Osteoblast (primary cell): ENCODE results near the gene FXYD6. TPM values are rescaled to one million over a fixed set of nuclear protein-coding genes. Genes with fewer than 3 reads are reported as not detected.

Source experiments
- DNase-seq: peaks from one replicate; pipeline ENCODE4 v3.0.0; 2011; ENCODE audit warnings: low spot score, mixed read lengths; ENCODE audit not compliant: insufficient read length; ENCODE audit errors: missing footprints
- H2AFZ ChIP-seq: 2 replicates; pipeline ENCODE4 v1.6.0; 2011; ENCODE audit warnings: mild to moderate bottlenecking, low read length
- H3K27ac ChIP-seq: 2 replicates; pipeline ENCODE4 v1.5.1; 2011; ENCODE audit warnings: mild to moderate bottlenecking, low read depth, low read length, moderate library complexity
- H3K27me3 ChIP-seq: 2 replicates; pipeline ENCODE4 v1.6.0; 2012; ENCODE audit warnings: mild to moderate bottlenecking, control low read depth, inconsistent platforms, low read length, moderate library complexity; ENCODE audit not compliant: insufficient read depth
- H3K36me3 ChIP-seq: 2 replicates; pipeline ENCODE4 v1.5.1; 2011; ENCODE audit warnings: mild to moderate bottlenecking, low read length, control low read depth, moderate library complexity; ENCODE audit not compliant: insufficient read depth
- H3K4me1 ChIP-seq: 2 replicates; pipeline ENCODE4 v1.5.1; 2011; ENCODE audit warnings: mild to moderate bottlenecking, low read length, control low read depth, moderate library complexity; ENCODE audit not compliant: insufficient read depth
- H3K4me2 ChIP-seq: 2 replicates; pipeline ENCODE4 v1.6.0; 2011; ENCODE audit warnings: mild to moderate bottlenecking, low read length; ENCODE audit not compliant: insufficient read depth
- H3K4me3 ChIP-seq: fragments of 200-600 bp; sonication (generic); 3 replicates; pipeline ENCODE4 v1.5.1; 2012; ENCODE audit warnings: mild to moderate bottlenecking, low read length, inconsistent platforms; ENCODE audit not compliant: insufficient read depth
- H3K79me2 ChIP-seq: 2 replicates; pipeline ENCODE4 v1.6.0; 2012; ENCODE audit warnings: mild to moderate bottlenecking, low read length, control low read depth, inconsistent platforms; ENCODE audit not compliant: insufficient read depth
- H3K9me3 ChIP-seq: 2 replicates; pipeline ENCODE4 v1.5.1; 2011; ENCODE audit warnings: low read depth, low read length, control low read depth
- H4K20me1 ChIP-seq: 2 replicates; pipeline ENCODE4 v1.6.0; 2012; ENCODE audit warnings: mild to moderate bottlenecking, low read length, control low read depth; ENCODE audit not compliant: insufficient read depth
- total RNA-seq: library from RNA; depleted of rRNA; stranded (reverse); fragments of >200 nt; gene quantifications from 2 replicates; pipeline ENCODE4 v1.2.3, GENCODE V29; 2012
- TF ChIP-seq, protein P1 (sequence below): IDR thresholded peaks from 2 replicates; pipeline ENCODE4 v1.5.1; 2011; ENCODE audit warnings: mild to moderate bottlenecking, low read depth, low read length, moderate library complexity; ENCODE audit errors: extremely low read depth

The FXYD6 gene
- total RNA-seq, 1 donor = not detected

DNA sequence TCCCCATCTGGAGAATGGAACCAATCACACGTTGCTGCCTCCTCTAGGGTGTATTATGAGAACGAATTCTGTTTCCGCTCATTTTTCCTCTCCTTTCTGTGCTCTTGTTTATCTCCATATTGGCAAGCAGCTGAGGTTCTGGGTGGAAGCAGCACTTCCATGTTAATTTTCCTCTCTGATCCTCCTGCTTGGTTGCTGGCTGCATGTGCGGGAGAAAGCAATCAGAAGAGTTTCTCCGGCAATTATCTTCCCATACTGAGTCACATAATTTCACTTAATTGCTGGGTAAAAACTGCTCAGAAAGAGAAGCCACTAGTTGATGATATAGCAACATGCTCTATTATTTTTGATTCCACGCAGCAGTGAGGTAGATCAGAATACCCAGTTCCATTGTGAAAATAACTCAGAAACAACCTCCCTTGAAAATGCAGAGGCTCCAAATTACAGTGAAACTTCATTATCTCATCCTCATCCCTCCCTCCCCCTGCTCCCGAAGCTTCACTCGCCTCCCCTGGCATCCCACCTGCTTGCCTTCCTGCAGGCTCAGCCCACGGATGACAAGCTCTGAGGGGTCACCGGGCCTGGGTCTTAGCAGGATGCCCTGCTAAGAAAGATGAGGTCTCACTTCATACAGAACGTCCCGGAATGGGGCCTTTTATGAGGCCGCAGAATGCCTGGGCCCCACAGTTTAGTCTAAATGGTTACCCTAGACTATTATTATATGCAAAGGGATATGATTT is 20.4 kb downstream of the FXYD6 start:
- no peaks in the 10 kb centered on the region for H3K36me3 ChIP-seq
- no peaks in the 10 kb centered on the region for H4K20me1 ChIP-seq
- TF ChIP-seq, protein P1, sequence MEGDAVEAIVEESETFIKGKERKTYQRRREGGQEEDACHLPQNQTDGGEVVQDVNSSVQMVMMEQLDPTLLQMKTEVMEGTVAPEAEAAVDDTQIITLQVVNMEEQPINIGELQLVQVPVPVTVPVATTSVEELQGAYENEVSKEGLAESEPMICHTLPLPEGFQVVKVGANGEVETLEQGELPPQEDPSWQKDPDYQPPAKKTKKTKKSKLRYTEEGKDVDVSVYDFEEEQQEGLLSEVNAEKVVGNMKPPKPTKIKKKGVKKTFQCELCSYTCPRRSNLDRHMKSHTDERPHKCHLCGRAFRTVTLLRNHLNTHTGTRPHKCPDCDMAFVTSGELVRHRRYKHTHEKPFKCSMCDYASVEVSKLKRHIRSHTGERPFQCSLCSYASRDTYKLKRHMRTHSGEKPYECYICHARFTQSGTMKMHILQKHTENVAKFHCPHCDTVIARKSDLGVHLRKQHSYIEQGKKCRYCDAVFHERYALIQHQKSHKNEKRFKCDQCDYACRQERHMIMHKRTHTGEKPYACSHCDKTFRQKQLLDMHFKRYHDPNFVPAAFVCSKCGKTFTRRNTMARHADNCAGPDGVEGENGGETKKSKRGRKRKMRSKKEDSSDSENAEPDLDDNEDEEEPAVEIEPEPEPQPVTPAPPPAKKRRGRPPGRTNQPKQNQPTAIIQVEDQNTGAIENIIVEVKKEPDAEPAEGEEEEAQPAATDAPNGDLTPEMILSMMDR = no peak
- H2AFZ ChIP-seq = no peak overlapping the region
- H3K9me3 ChIP-seq = no peaks in the 10 kb centered on the region
- H3K79me2 ChIP-seq = no peaks in the 10 kb centered on the region
- peak; percentile 13 for DNase-seq
- no peaks in the 10 kb centered on the region for H3K27me3 ChIP-seq
- no peak overlapping the region for H3K4me3 ChIP-seq
- no peak overlapping the region for H3K27ac ChIP-seq
- H3K4me1 ChIP-seq = no peaks in the 10 kb centered on the region
- H3K4me2 ChIP-seq = no peak overlapping the region

DNA sequence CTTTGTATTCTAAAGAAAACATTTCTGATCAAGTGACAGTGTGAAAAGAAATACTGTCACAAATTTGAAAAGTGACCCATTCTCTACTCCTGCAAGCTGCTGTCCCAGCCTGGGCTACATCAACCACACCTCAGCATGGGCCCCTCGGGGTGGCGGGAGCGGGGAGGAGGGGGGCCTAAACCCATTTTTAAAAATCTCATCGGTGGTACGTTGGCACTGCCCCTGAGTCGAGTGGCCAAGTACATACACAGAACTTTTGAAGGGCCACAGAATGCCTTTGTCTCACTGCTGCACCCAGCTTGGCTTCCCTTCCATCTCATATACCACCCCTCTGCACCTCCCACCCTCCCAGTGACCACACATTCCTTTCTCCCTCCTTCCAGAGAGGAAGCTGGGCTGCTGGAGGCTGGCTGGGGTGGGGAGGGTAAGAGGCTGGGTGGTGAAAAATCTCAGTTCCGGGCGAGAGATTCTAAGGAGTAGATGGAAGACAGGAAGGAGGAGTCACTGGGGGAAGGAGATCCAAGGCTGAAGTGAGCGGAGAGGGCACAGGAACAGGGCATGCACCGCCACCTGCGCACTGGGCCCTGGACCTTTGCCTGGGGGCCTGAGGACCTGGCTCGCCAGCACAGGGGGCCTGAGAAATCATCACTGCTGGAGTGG is 21.1 kb downstream of the FXYD6 start:
- TF ChIP-seq, protein P1 = no peak
- H3K4me2 ChIP-seq = no peak overlapping the region
- H3K27ac ChIP-seq = no peak overlapping the region
- H3K36me3 ChIP-seq = no peaks in the 10 kb centered on the region
- no peak overlapping the region for H2AFZ ChIP-seq
- H3K4me3 ChIP-seq = no peak overlapping the region
- no peaks in the 10 kb centered on the region for H3K9me3 ChIP-seq
- H4K20me1 ChIP-seq = no peaks in the 10 kb centered on the region
- peak; percentile 29 for DNase-seq
- no peaks in the 10 kb centered on the region for H3K79me2 ChIP-seq
- H3K4me1 ChIP-seq = no peaks in the 10 kb centered on the region
- H3K27me3 ChIP-seq = no peaks in the 10 kb centered on the region

DNA sequence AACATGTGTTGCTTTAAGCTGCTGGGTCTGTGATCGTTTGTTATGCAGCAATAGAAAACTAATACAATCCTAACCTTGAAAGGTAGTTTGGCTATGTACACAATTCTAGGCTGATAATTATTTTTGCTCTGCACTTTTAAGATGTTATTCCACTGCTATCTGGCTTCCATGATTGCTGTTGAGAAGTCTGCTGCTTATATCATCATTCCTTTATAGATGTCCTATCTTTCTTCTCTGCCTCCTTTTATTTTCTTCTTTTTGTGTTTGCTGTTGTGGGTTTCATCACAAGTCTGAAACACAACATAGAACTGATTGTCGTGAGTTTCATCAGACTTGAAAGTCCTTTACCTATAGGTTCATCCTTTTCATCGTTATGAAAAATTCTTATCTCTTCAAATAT is 24.1 kb downstream of the FXYD6 start:
- no peak overlapping the region for H2AFZ ChIP-seq
- H3K4me3 ChIP-seq = no peak overlapping the region
- TF ChIP-seq, protein P1 = no peak
- H3K4me2 ChIP-seq = no peak overlapping the region
- no peak for DNase-seq
- no peaks in the 10 kb centered on the region for H3K27me3 ChIP-seq
- no peaks in the 10 kb centered on the region for H3K79me2 ChIP-seq
- H3K4me1 ChIP-seq = no peaks in the 10 kb centered on the region
- no peaks in the 10 kb centered on the region for H3K36me3 ChIP-seq
- no peak overlapping the region for H3K27ac ChIP-seq
- no peaks in the 10 kb centered on the region for H4K20me1 ChIP-seq
- no peaks in the 10 kb centered on the region for H3K9me3 ChIP-seq

DNA sequence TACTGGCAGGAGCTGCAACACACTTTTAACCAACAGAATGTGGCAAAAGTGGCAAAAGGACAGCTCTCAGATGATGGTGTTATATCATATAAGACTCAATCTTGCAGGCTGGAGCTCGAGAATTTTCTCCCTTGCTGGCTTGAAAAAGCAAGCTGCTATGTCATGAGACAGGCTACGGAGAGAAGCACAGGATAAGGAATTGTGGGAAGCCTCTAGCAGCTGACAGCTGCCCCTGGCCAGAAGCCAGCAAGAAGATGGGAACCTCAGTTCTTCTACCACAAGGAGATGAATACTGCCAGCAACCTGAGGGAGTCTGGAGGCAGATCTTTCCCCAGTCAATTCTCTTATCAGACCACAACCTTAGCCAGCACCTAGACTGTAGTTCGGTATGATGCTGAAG is 24.6 kb downstream of the FXYD6 start:
- H3K27ac ChIP-seq = no peak overlapping the region
- no peaks in the 10 kb centered on the region for H3K4me1 ChIP-seq
- peak; percentile 32 for DNase-seq
- H3K36me3 ChIP-seq = no peaks in the 10 kb centered on the region
- H2AFZ ChIP-seq = no peak overlapping the region
- TF ChIP-seq, protein P1 = no peak
- H3K4me3 ChIP-seq = no peak overlapping the region
- no peaks in the 10 kb centered on the region for H4K20me1 ChIP-seq
- H3K4me2 ChIP-seq = no peak overlapping the region
- H3K79me2 ChIP-seq = no peaks in the 10 kb centered on the region
- no peaks in the 10 kb centered on the region for H3K27me3 ChIP-seq
- no peaks in the 10 kb centered on the region for H3K9me3 ChIP-seq
